ENCODE results near the gene CYP39A1. TPM values are rescaled to one million over a fixed set of nuclear protein-coding genes. Genes with fewer than 3 reads are reported as not detected.

CYP39A1 gene
- total RNA-seq, 1 donor from 2014 or later: 2.1 TPM

GRCh38 chr6:46590765-46591164 is 61.9 kb downstream of the CYP39A1 start:
- TF ChIP-seq CTCF (conservative IDR thresholded peaks at IDR 0.05): no peak
- no peak overlapping the region for H3K27ac Mint-ChIP-seq (ENCODE audit: unreplicated experiment)
- H3K4me3 Mint-ChIP-seq: no peak overlapping the region
- H3K27me3 Mint-ChIP-seq (ENCODE audit: low read depth): no peaks in the 10 kb centered on the region
- H3K9me3 Mint-ChIP-seq: peaks cover 3% of the 10 kb centered on the region
- no peak for DNase-seq (ENCODE audit: low read depth, low spot score)
- peaks cover 8% of the 10 kb centered on the region for H3K36me3 Mint-ChIP-seq (ENCODE audit: low read depth)
- peaks cover 6% of the 10 kb centered on the region for H3K4me1 Mint-ChIP-seq

- no peak for DNase-seq (ENCODE audit: low read depth, low spot score)
- H3K4me3 Mint-ChIP-seq: no peak overlapping the region
- no peaks in the 10 kb centered on the region for H3K36me3 Mint-ChIP-seq (ENCODE audit: low read depth)
- no peaks in the 10 kb centered on the region for H3K9me3 Mint-ChIP-seq
- H3K4me1 Mint-ChIP-seq: peaks cover 2% of the 10 kb centered on the region
- no peak overlapping the region for H3K27ac Mint-ChIP-seq (ENCODE audit: unreplicated experiment)
- H3K27me3 Mint-ChIP-seq (ENCODE audit: low read depth): no peaks in the 10 kb centered on the region
- no peak for TF ChIP-seq CTCF (conservative IDR thresholded peaks at IDR 0.05)
Observed at GRCh38 chr6:46586906-46587305, 65.7 kb downstream of the CYP39A1 start.

- H3K9me3 Mint-ChIP-seq: no peaks in the 10 kb centered on the region
Observed at GRCh38 chr6:46584586-46584985, 68.0 kb downstream of the CYP39A1 start.

GRCh38 chr6:46583721-46584120 is 68.9 kb downstream of the CYP39A1 start:
- H3K27me3 Mint-ChIP-seq (ENCODE audit: low read depth): no peaks in the 10 kb centered on the region
- no peaks in the 10 kb centered on the region for H3K36me3 Mint-ChIP-seq (ENCODE audit: low read depth)
- H3K4me3 Mint-ChIP-seq: no peak overlapping the region
- TF ChIP-seq CTCF (conservative IDR thresholded peaks at IDR 0.05): no peak
- H3K4me1 Mint-ChIP-seq: no peaks in the 10 kb centered on the region
- DNase-seq (ENCODE audit: low read depth, low spot score): no peak
- H3K27ac Mint-ChIP-seq (ENCODE audit: unreplicated experiment): no peak overlapping the region
- no peaks in the 10 kb centered on the region for H3K9me3 Mint-ChIP-seq

More at GRCh38 chr6:46584586-46584985, 68.0 kb downstream of the CYP39A1 start:
- no peak for DNase-seq (ENCODE audit: low read depth, low spot score)
- H3K27ac Mint-ChIP-seq (ENCODE audit: unreplicated experiment): no peak overlapping the region
- H3K36me3 Mint-ChIP-seq (ENCODE audit: low read depth): no peaks in the 10 kb centered on the region
- H3K4me1 Mint-ChIP-seq: no peaks in the 10 kb centered on the region
- no peak for TF ChIP-seq CTCF (conservative IDR thresholded peaks at IDR 0.05)
- H3K4me3 Mint-ChIP-seq: no peak overlapping the region
- H3K27me3 Mint-ChIP-seq (ENCODE audit: low read depth): no peaks in the 10 kb centered on the region

- Mint-ChIP-seq H3K4me3 (no peak overlapping the region), H3K36me3 (ENCODE audit: low read depth) (no peaks in the 10 kb centered on the region), H3K27me3 (ENCODE audit: low read depth) (no peaks in the 10 kb centered on the region), H3K9me3 (no peaks in the 10 kb centered on the region), H3K4me1 (no peaks in the 10 kb centered on the region), H3K27ac (ENCODE audit: unreplicated experiment) (no peak overlapping the region)
- no peak for DNase-seq (ENCODE audit: low read depth, low spot score)
- TF ChIP-seq CTCF (conservative IDR thresholded peaks at IDR 0.05): no peak
Observed at GRCh38 chr6:46583081-46583480, 69.5 kb downstream of the CYP39A1 start.
